HEK293 (cell line): Measurements from ENCODE around the gene RNF212.

Source experiments
- CTCF ChIA-PET: fragments of 350-600 bp; formaldehyde crosslinking; extraction: SDS; loops from one replicate; lab custom pipeline; 2021; ENCODE audit warnings: antibody characterized with exemption; lab: Yijun Ruan, JAX
- POLR2A ChIA-PET: fragments of 300-600 bp; formaldehyde crosslinking; extraction: SDS; loops from one replicate; lab custom pipeline; 2020; ENCODE audit warnings: antibody characterized with exemption, inconsistent platforms; lab: Yijun Ruan, JAX
- H3K27ac ChIP-seq: fragments of 200-500 bp; sonication (Bioruptor generic); 2 replicates; pipeline ENCODE4 v1.5.1; 2014; ENCODE audit warnings: low read depth, low read length, control low read depth, inconsistent platforms; ENCODE audit errors: extremely low read depth
- H3K36me3 ChIP-seq, 2 experiments: fragments of 200-500 bp in 1 of 2; sonication (Bioruptor generic) in 1 of 2; 1 replicate in 1 of 2; 2 replicates in 1 of 2; pipeline ENCODE4 v1.5.1; 2014 to 2017; ENCODE audit warnings: inconsistent platforms in 2 of 2, low read length in 2 of 2; ENCODE audit not compliant: control insufficient read depth in 2 of 2, insufficient read depth in 1 of 2
- H3K4me1 ChIP-seq: fragments of 200-500 bp; sonication (Bioruptor generic); 2 replicates; pipeline ENCODE4 v1.5.1; 2014; ENCODE audit warnings: mild to moderate bottlenecking, low read length, inconsistent platforms; ENCODE audit not compliant: control insufficient read depth, insufficient read depth
- H3K4me3 ChIP-seq: 2 replicates; pipeline ENCODE4 v1.5.1; 2011; ENCODE audit warnings: low read depth, mild to moderate bottlenecking, control low read depth, low read length, moderate library complexity
- H3K9me3 ChIP-seq: fragments of 200-500 bp; sonication (Bioruptor generic); 2 replicates; pipeline ENCODE4 v1.5.1; 2014; ENCODE audit warnings: low read depth, low read length, inconsistent platforms; ENCODE audit not compliant: control insufficient read depth, insufficient read depth
- BCL11B ChIP-seq: fragments of 450-650 bp; formaldehyde crosslinking; IDR thresholded peaks from 2 replicates; pipeline ENCODE4 v1.5.1; 2016; ENCODE audit warnings: low read depth, missing biosample characterization, missing genetic modification characterization
- EGR2 ChIP-seq: fragments of 450-650 bp; formaldehyde crosslinking; IDR thresholded peaks from 2 replicates; pipeline ENCODE4 v1.5.1; 2016; ENCODE audit warnings: low read depth, missing biosample characterization, missing genetic modification characterization
- FEZF1 ChIP-seq: fragments of 450-650 bp; formaldehyde crosslinking; IDR thresholded peaks from 2 replicates; pipeline ENCODE4 v1.5.1; 2016; ENCODE audit warnings: missing biosample characterization, missing genetic modification characterization
- GFI1B ChIP-seq: fragments of 450-650 bp; formaldehyde crosslinking; IDR thresholded peaks from 2 replicates; pipeline ENCODE4 v1.5.1; 2016; ENCODE audit warnings: missing biosample characterization, missing genetic modification characterization
- GLI2 ChIP-seq: fragments of 450-650 bp; formaldehyde crosslinking; IDR thresholded peaks from 2 replicates; pipeline ENCODE4; 2017; ENCODE audit warnings: missing biosample characterization, missing genetic modification characterization, low read depth, borderline replicate concordance
- GLIS2 ChIP-seq: fragments of 450-650 bp; formaldehyde crosslinking; IDR thresholded peaks from 2 replicates; pipeline ENCODE4 v1.5.1; 2016; ENCODE audit warnings: missing biosample characterization, missing genetic modification characterization
- KLF7 ChIP-seq: fragments of 450-650 bp; formaldehyde crosslinking; IDR thresholded peaks from 2 replicates; pipeline ENCODE4 v1.5.1; 2016; ENCODE audit warnings: missing biosample characterization, missing genetic modification characterization, borderline replicate concordance
- OVOL3 ChIP-seq: fragments of 450-650 bp; formaldehyde crosslinking; IDR thresholded peaks from 2 replicates; pipeline ENCODE4 v1.5.1; 2016; ENCODE audit warnings: missing biosample characterization, missing genetic modification characterization
- ZBTB6 ChIP-seq: fragments of 450-650 bp; formaldehyde crosslinking; IDR thresholded peaks from 2 replicates; pipeline ENCODE4 v1.5.1; 2017; ENCODE audit warnings: missing biosample characterization, missing genetic modification characterization
- ZBTB7A ChIP-seq: fragments of 450-650 bp; formaldehyde crosslinking; IDR thresholded peaks from 2 replicates; pipeline ENCODE4 v1.5.1; 2016; ENCODE audit warnings: low read depth, missing biosample characterization, missing genetic modification characterization
- ZFP3 ChIP-seq: fragments of 450-650 bp; formaldehyde crosslinking; IDR thresholded peaks from 2 replicates; pipeline ENCODE4 v1.5.1; 2016; ENCODE audit warnings: low read depth, missing biosample characterization, missing genetic modification characterization
- ZNF121 ChIP-seq: fragments of 450-650 bp; formaldehyde crosslinking; IDR thresholded peaks from 2 replicates; pipeline ENCODE4 v1.5.1; 2016; ENCODE audit warnings: missing biosample characterization, missing genetic modification characterization
- ZNF169 ChIP-seq: fragments of 450-650 bp; formaldehyde crosslinking; IDR thresholded peaks from 2 replicates; pipeline ENCODE4 v1.5.1; 2016; ENCODE audit warnings: missing biosample characterization, missing genetic modification characterization
- ZNF175 ChIP-seq: fragments of 450-650 bp; formaldehyde crosslinking; IDR thresholded peaks from 2 replicates; pipeline ENCODE4 v1.5.1; 2016; ENCODE audit warnings: missing biosample characterization, missing genetic modification characterization
- ZNF2 ChIP-seq: fragments of 450-650 bp; formaldehyde crosslinking; IDR thresholded peaks from 2 replicates; pipeline ENCODE4 v1.5.1; 2016; ENCODE audit warnings: missing biosample characterization, missing genetic modification characterization
- ZNF280D ChIP-seq: fragments of 450-650 bp; formaldehyde crosslinking; IDR thresholded peaks from 2 replicates; pipeline ENCODE4 v1.5.1; 2016; ENCODE audit warnings: missing biosample characterization, missing genetic modification characterization
- ZNF311 ChIP-seq: fragments of 450-650 bp; formaldehyde crosslinking; IDR thresholded peaks from 2 replicates; pipeline ENCODE4 v1.5.1; 2017; ENCODE audit warnings: missing biosample characterization, missing genetic modification characterization, borderline replicate concordance
- ZNF404 ChIP-seq: fragments of 450-650 bp; formaldehyde crosslinking; IDR thresholded peaks from 2 replicates; pipeline ENCODE4 v1.5.1; 2017; ENCODE audit warnings: missing biosample characterization, missing genetic modification characterization
- ZNF571 ChIP-seq: fragments of 450-650 bp; formaldehyde crosslinking; IDR thresholded peaks from 2 replicates; pipeline ENCODE4 v1.5.0; 2017; ENCODE audit warnings: missing biosample characterization, missing genetic modification characterization
- ZNF585B ChIP-seq: fragments of 450-650 bp; formaldehyde crosslinking; IDR thresholded peaks from 2 replicates; pipeline ENCODE4 v1.5.1; 2016; ENCODE audit warnings: missing biosample characterization, missing genetic modification characterization
- ZNF830 ChIP-seq: fragments of 450-650 bp; IDR thresholded peaks from 2 replicates; pipeline ENCODE4 v1.5.0; 2018; ENCODE audit warnings: missing biosample characterization, missing genetic modification characterization, low read depth, mild to moderate bottlenecking, moderate library complexity
- ZNF837 ChIP-seq: fragments of 450-650 bp; formaldehyde crosslinking; IDR thresholded peaks from 2 replicates; pipeline ENCODE4 v1.5.1; 2016; ENCODE audit warnings: missing biosample characterization, missing genetic modification characterization
- TF ChIP-seq, protein P1 (sequence below): fragments of 450-650 bp; IDR thresholded peaks from 2 replicates; pipeline ENCODE4 v1.5.1; 2018; ENCODE audit warnings: missing biosample characterization, missing genetic modification characterization
- TF ChIP-seq, protein P2 (sequence below): fragments of 450-650 bp; formaldehyde crosslinking; IDR thresholded peaks from 2 replicates; pipeline ENCODE4 v1.5.1; 2016; ENCODE audit warnings: missing biosample characterization, missing genetic modification characterization
- TF ChIP-seq, protein P3 (sequence below): fragments of 450-650 bp; formaldehyde crosslinking; IDR thresholded peaks from 2 replicates; pipeline ENCODE4 v1.5.1; 2016; ENCODE audit warnings: missing biosample characterization, missing genetic modification characterization

Gene RNF212

GRCh38 chr4:1084394-1084793 lies 29.0 kb downstream of the RNF212 start (continued):
- TF ChIP-seq ZNF830 (tag by site-specific recombination) (no peak), ZNF837 (no peak), ZNF169 (tag by site-specific recombination) (no peak), ZNF571 (tag by site-specific recombination) (no peak), ZBTB7A (tag by site-specific recombination) (no peak), ZNF404 (tag by site-specific recombination) (no peak)
- TF ChIP-seq, protein P1, sequence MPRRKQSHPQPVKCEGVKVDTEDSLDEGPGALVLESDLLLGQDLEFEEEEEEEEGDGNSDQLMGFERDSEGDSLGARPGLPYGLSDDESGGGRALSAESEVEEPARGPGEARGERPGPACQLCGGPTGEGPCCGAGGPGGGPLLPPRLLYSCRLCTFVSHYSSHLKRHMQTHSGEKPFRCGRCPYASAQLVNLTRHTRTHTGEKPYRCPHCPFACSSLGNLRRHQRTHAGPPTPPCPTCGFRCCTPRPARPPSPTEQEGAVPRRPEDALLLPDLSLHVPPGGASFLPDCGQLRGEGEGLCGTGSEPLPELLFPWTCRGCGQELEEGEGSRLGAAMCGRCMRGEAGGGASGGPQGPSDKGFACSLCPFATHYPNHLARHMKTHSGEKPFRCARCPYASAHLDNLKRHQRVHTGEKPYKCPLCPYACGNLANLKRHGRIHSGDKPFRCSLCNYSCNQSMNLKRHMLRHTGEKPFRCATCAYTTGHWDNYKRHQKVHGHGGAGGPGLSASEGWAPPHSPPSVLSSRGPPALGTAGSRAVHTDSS (tag by site-specific recombination) = no peak

DNA sequence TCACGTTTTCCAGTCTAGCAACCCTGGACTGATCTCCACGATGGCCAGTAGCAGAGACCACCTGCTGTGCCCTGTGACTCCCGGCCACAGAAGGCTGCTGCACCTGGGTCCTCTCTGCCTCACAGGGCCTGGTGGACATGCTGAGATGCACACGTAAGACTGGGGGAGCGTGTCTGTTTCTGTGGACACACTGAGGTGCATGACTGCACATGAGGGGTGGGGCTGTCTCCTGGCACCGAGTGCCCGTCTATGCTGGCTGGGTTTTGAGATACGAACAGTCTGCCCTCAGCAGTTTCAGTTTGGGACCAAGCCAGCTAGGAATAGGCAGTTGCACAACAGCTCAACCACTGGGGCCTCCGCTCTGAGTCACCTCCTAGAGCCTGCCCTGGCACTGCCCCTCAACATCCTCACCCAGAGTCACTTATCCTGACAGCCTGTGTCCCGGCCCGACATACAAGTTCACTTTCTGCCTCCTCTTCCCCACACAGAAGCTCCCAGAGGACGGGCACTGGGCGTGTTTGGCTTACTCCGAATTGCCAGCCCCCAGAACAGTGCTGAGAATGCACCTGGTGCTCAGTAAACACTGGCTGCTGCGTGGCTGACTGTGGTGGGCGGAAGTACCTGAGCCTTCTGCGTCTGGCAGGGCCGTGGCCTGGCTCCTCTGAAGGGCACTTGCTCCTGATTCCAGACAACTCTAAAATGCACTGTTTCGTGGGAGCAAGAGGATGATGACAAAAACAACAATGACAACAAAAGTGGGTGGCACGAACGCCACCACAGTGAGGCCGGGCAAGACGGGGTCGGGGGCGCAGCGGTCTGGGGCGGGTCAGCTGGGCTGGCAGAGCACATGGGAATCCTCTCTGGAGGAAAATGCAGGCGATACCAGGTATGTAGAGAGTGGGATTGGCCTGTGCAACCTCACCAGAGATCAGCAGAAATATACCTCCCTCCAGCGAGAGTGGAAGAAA lies 30.9 kb downstream of the RNF212 start:
- POLR2A ChIA-PET = no interaction called here
- CTCF ChIA-PET = interaction anchor here (2.2 kb wide), 1 partner anchor 9 kb away, joined by 7 read pairs; no protein-coding TSS in a partner anchor
- H3K9me3 ChIP-seq = no peaks in the 10 kb centered on the region
- H3K4me3 ChIP-seq = no peak overlapping the region
- TF ChIP-seq ZNF585B (tag by site-specific recombination) (no peak), GFI1B (no peak), ZNF571 (tag by site-specific recombination) (no peak), FEZF1 (tag by site-specific recombination) (no peak), ZNF404 (tag by site-specific recombination) (no peak), ZNF311 (tag by site-specific recombination) (no peak), KLF7 (tag by site-specific recombination) (no peak), ZNF121 (tag by site-specific recombination) (no peak), EGR2 (no peak)
- no peaks in the 10 kb centered on the region for H3K4me1 ChIP-seq
- no peak overlapping the region for H3K27ac ChIP-seq
- H3K36me3 ChIP-seq = no peaks in the 10 kb centered on the region

GRCh38 chr4:1081689-1082040 lies 31.7 kb downstream of the RNF212 start:
- H3K4me1 ChIP-seq = no peaks in the 10 kb centered on the region
- ChIA-PET CTCF (interaction anchor here (2.2 kb wide), 1 partner anchor 10 kb away, joined by 7 read pairs; no protein-coding TSS in a partner anchor), POLR2A (no interaction called here)
- H3K9me3 ChIP-seq = no peaks in the 10 kb centered on the region
- H3K4me3 ChIP-seq = no peak overlapping the region
- H3K36me3 ChIP-seq = no peaks in the 10 kb centered on the region
- no peak overlapping the region for H3K27ac ChIP-seq
- no peak for TF ChIP-seq ZNF280D
- no peak for TF ChIP-seq ZFP3
- TF ChIP-seq GLIS2 = no peak
- no peak for TF ChIP-seq ZBTB6
- no peak for TF ChIP-seq OVOL3 (tag by site-specific recombination)
- no peak for TF ChIP-seq BCL11B (tag by site-specific recombination)
- TF ChIP-seq GLI2 (tag by site-specific recombination) = no peak
- TF ChIP-seq, protein P2, sequence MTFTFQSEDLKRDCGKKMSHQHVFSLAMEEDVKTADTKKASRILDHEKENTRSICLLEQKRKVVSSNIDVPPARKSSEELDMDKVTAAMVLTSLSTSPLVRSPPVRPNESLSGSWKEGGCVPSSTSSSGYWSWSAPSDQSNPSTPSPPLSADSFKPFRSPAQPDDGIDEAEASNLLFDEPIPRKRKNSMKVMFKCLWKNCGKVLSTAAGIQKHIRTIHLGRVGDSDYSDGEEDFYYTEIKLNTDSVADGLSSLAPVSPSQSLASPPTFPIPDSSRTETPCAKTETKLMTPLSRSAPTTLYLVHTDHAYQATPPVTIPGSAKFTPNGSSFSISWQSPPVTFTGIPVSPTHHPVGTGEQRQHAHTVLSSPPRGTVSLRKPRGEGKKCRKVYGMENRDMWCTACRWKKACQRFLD (tag by site-specific recombination) = no peak
- TF ChIP-seq ZNF2 = no peak
- TF ChIP-seq, protein P3, sequence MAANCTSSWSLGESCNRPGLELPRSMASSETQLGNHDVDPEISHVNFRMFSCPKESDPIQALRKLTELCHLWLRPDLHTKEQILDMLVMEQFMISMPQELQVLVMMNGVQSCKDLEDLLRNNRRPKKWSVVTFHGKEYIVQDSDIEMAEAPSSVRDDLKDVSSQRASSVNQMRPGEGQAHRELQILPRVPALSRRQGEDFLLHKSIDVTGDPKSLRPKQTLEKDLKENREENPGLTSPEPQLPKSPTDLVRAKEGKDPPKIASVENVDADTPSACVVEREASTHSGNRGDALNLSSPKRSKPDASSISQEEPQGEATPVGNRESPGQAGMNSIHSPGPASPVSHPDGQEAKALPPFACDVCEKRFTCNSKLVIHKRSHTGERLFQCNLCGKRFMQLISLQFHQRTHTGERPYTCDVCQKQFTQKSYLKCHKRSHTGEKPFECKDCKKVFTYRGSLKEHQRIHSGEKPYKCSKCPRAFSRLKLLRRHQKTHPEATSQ (tag by site-specific recombination) = no peak
- TF ChIP-seq ZNF175 (tag by site-specific recombination) = no peak
- TF ChIP-seq, all 188 proteins: peak for 0
